Measurements from ENCODE around the gene TRPM7. TPM values are rescaled to one million over a fixed set of nuclear protein-coding genes. Genes with fewer than 3 reads are reported as not detected.
A peak's percentile ranks its signal among the peaks of the same experiment; 100 is the strongest.

The TRPM7 gene
- total and polyA plus RNA-seq, 8 donors, result 4.0 to 92.8 (median 27.8) TPM

GRCh38 chr15:50687302-50687902, 805 bp upstream of the TRPM7 start:
- WGBS, 5 donors, result 35 to 47% (median 39%) methylated on average over 10 of the region's 10 CpGs
- Histone ChIP-seq H3K36me3 (peaks cover 0 to 14% (median 6%) of the 10 kb centered on the region in 4 donors), H3K27me3 (no peaks in the 10 kb centered on the region), H3K4me1 (peaks cover 22 to 45% (median 39%) of the 10 kb centered on the region in 4 donors), H3K4me3 (peak overlapping the region; percentile 72 to 97 (median 86)), H3K9me3 (no peaks in the 10 kb centered on the region), H3K27ac (peak overlapping the region; percentile 94 to 99 (median 95))
- intact Hi-C loops (cut with DNase I; ENCODE audit: low total_unique reads), result no loop called here
- no peak for DNase-seq
- no peak for TF ChIP-seq CTCF (IDR thresholded peaks at IDR 0.05)
- no peak for TF ChIP-seq POLR2AphosphoS5 (IDR thresholded peaks at IDR 0.05)
- no peak for TF ChIP-seq POLR2A (IDR thresholded peaks at IDR 0.05)
- no peak for TF ChIP-seq EP300 (IDR thresholded peaks at IDR 0.05)

DNA sequence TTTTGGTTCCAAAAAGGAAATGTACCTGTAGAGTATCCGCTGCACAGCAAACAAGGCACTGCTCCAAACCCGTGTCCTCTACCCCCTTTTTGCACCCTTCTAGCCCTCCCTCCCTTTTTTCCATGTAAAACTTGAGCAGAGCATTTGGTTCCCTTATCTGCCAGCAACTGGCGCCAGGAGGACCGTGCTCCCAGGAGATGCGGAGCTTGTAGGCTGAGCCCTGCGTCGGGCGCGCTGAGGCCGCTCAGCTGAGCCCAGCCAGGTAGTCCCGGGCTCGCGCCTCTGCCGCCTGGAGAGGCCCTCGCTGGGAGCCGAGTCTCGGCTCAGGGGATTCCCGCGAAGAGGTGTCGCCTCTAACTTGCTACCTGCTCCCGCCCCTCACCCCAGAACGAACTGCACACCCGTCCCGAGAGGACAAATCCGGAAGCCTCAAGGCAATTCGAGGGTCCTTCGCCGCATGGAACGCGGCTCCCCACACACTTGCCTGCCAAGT, 575 bp downstream of the TRPM7 start:
- Histone ChIP-seq H3K27ac (peak overlapping the region; percentile 94 to 99 (median 95)), H3K27me3 (no peaks in the 10 kb centered on the region), H3K4me1 (peaks cover 22 to 54% (median 44%) of the 10 kb centered on the region in 4 donors), H3K9me3 (no peaks in the 10 kb centered on the region), H3K4me3 (peak overlapping the region; percentile 72 to 97 (median 86)), H3K36me3 (peaks cover 0 to 14% (median 6%) of the 10 kb centered on the region in 4 donors)
- intact Hi-C loops (cut with DNase I; ENCODE audit: low total_unique reads), result no loop called here
- peak; percentile 68 to 82 for DNase-seq
- TF ChIP-seq CTCF (IDR thresholded peaks at IDR 0.05) (no peak), POLR2A (IDR thresholded peaks at IDR 0.05) (no peak), POLR2AphosphoS5 (IDR thresholded peaks at IDR 0.05) (no peak), EP300 (IDR thresholded peaks at IDR 0.05) (no peak)
- WGBS, 5 donors, result 0% methylated on average over 18 to 30 of the region's 30 CpGs

DNA sequence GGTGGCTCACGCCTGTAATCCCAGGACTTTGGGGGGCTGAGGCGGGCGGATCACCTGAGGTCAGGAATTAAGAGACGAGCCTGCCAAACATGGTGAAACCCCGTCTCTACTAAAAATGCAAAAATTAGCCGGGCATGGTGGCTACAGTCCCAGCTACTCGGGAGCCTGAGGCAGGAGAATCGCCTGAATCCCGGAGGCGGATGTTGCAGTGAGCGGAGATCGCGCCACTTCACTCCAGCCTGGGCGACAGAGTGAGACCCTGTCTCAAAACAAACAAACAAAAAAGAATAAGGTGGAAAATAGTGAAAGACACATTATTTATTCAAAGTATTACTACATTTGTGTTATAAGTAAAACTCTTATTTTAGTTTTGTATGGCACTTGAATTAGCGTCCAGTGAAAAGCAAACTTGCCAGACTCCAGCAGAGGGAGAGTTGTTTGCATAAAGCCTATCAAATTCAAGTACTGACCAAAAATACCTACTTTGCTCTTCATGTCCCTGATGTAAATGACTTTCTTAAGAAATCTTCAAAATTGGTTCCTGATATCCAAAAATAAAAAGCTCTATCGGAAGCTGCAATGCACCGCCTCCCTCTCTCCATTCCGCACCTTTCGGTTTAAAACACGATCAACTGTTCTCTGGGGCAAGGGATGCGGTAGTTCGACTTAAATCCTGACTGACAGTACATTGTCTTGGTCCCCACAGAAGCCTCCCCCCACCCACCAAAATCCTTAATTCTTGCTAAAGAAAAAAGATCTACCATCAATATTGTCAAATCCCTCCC, 1.2 kb downstream of the TRPM7 start:
- peak overlapping the region; percentile 94 to 99 (median 95) for H3K27ac ChIP-seq
- no peaks in the 10 kb centered on the region for H3K27me3 ChIP-seq
- peak in 1 of 2 donors; percentile 9 for DNase-seq
- H3K4me1 ChIP-seq, result peaks cover 22 to 57% (median 45%) of the 10 kb centered on the region in 4 donors
- TF ChIP-seq POLR2AphosphoS5 (IDR thresholded peaks at IDR 0.05) (no peak), CTCF (IDR thresholded peaks at IDR 0.05) (no peak), EP300 (IDR thresholded peaks at IDR 0.05) (no peak), POLR2A (IDR thresholded peaks at IDR 0.05) (no peak)
- intact Hi-C loops (cut with DNase I; ENCODE audit: low total_unique reads), result no loop called here
- H3K36me3 ChIP-seq, result peaks cover 0 to 14% (median 6%) of the 10 kb centered on the region in 4 donors
- no peaks in the 10 kb centered on the region for H3K9me3 ChIP-seq
- 50 to 58% (median 52%) methylated on average over 22 of the region's 22 CpGs for WGBS, 5 donors
- H3K4me3 ChIP-seq, result peak overlapping the region; percentile 72 to 97 (median 86)

DNA sequence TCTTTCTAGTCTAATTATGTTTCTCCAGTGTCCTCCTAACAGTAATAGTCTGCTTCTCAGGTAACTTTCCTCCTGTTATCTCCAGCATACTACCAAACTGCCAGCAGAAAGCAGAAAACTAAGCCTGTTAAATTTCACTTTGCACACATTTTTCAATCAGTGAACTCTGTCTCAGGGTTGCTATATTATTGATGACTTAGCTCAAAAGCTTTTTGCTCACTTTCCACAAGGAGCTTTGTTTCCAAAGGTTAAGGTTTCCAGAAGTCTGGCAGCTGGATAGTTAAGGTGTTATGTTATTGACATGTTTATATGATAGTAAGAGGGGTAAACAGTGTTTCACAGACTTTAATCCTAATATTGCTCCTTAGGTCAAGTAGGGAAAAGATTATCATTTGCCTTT, 5.1 kb downstream of the TRPM7 start:
- no peak for DNase-seq
- intact Hi-C loops (cut with DNase I; ENCODE audit: low total_unique reads), result no loop called here
- H3K27me3 ChIP-seq, result no peaks in the 10 kb centered on the region

More for the DNA sequence above, 5.1 kb downstream of the TRPM7 start:
- TF ChIP-seq EP300 (IDR thresholded peaks at IDR 0.05), result no peak
- TF ChIP-seq CTCF (IDR thresholded peaks at IDR 0.05), result no peak
- TF ChIP-seq POLR2AphosphoS5 (IDR thresholded peaks at IDR 0.05), result no peak
- no peak for TF ChIP-seq POLR2A (IDR thresholded peaks at IDR 0.05)
- H3K36me3 ChIP-seq, result peaks cover 0 to 14% (median 6%) of the 10 kb centered on the region in 4 donors
- no peaks in the 10 kb centered on the region for H3K9me3 ChIP-seq
- H3K27ac ChIP-seq, result no peak overlapping the region
- H3K4me1 ChIP-seq, result peaks cover 17 to 69% (median 40%) of the 10 kb centered on the region in 4 donors
- no peak overlapping the region for H3K4me3 ChIP-seq

Data from stomach (tissue), 9 donors.